Psoas muscle (tissue), 8 donors: ENCODE measurements around the gene CMTM7. TPM values are rescaled to one million over a fixed set of nuclear protein-coding genes. Genes with fewer than 3 reads are reported as not detected.

Experiments
- ATAC-seq, 4 donors: fragments of 200-7000 bp; cut with Tn5 transposase; one replicate each; pipeline ENCODE4 v1.9.1; 2020; ENCODE audit warnings: moderate library complexity in 3 of 4, mild to moderate bottlenecking in 2 of 4
- DNase-seq, 2 donors: peaks; one replicate each; pipeline ENCODE4 v3.0.0-alpha.2; 2020
- H3K27ac ChIP-seq: fragments of 200-600 bp; one replicate; pipeline ENCODE4 v1.8.0; 2022
- H3K27me3 ChIP-seq, 3 donors: fragments of 200-600 bp in 1 of 3; one replicate each; pipeline versions ENCODE4 v1.6.1 to v1.8.0; 2013 to 2022; ENCODE audit warnings: low read length in 2 of 3, mild to moderate bottlenecking in 2 of 3, moderate library complexity in 1 of 3; ENCODE audit not compliant: insufficient read depth in 3 of 3
- H3K36me3 ChIP-seq, 2 donors: fragments of 200-600 bp in 1 of 2; one replicate each; pipeline versions ENCODE4 v1.6.1 to v1.8.0; 2013 to 2022; ENCODE audit warnings: low read depth in 1 of 2, mild to moderate bottlenecking in 1 of 2, moderate library complexity in 1 of 2; ENCODE audit not compliant: insufficient read depth in 1 of 2
- H3K4me1 ChIP-seq: fragments of 200-600 bp; one replicate; pipeline ENCODE4 v1.8.0; 2022
- H3K4me3 ChIP-seq: fragments of 200-600 bp; one replicate; pipeline ENCODE4 v1.8.0; 2022; ENCODE audit warnings: mild to moderate bottlenecking
- H3K9me3 ChIP-seq: fragments of 200-600 bp; one replicate; pipeline ENCODE4 v1.8.0; 2022
- WGBS, 3 donors: extraction: QIAGEN DNeasy Blood & Tissue Kit; methylation state at CpG; one replicate each; pipeline versions ENCODE4 v1.1.6 to v1.1.7; 2013; 5-methylcytosine and 5-hydroxymethylcytosine counted together
- intact Hi-C, 2 donors: fragments of 100-400 bp; cut with DNase I; formaldehyde crosslinking; loops; one replicate each; pipeline versions ENCODE4 v1.11.0 to v1.14.2; 2022
- polyA plus RNA-seq, 3 donors: library from polyadenylated mRNA; stranded (reverse); fragments of 200-250 nt; gene quantifications; one replicate each; pipeline ENCODE4 v1.2.3, GENCODE V29; 2013
- total RNA-seq, 4 donors: library from RNA; stranded (reverse); fragmentation: NEBNext Ultra II Directional in 2 of 4; extraction: Animal tissue kit (Norgen Biotek cat#: 25700) in 2 of 4; gene quantifications; one replicate each; pipeline versions ENCODE4 v1.2.1 to v1.2.4, GENCODE V29; 2021 to 2023
- TF ChIP-seq, protein P1 (sequence below): fragments of 200-600 bp; IDR thresholded peaks from one replicate; pipeline ENCODE4 v1.8.0; 2022; ENCODE audit warnings: antibody characterized with exemption
- donor health status: healthy with polysubstance abuse.
- donor health status: DM: no; HTN: no; CAD: no; lungs with moderate emphysema.
- donor health status: Bipolar disorder and iron deficiency.
- donor health status: healthy.
- donor health status: DM: yes; HTN: yes; CAD: no.
- donor health status: DM: no; HTN: no; CAD: no.
- donor health status: DM: no; HTN: no; CAD: no.
- donor health status: DM: yes; HTN: yes; CAD: no.

The CMTM7 gene
- total and polyA plus RNA-seq, 7 donors = 0.65 to 18.5 (median 2.6) TPM

GRCh38 chr3:32448686-32449474, 57.2 kb downstream of the CMTM7 start:
- 46 to 63% (median 50%) methylated on average over 14 of the region's 14 CpGs for WGBS, 3 donors
- intact Hi-C loops = no loop called here
- no peaks in the 10 kb centered on the region for H3K9me3 ChIP-seq
- no peaks in the 10 kb centered on the region for H3K36me3 ChIP-seq
- H3K4me3 ChIP-seq = no peak overlapping the region
- TF ChIP-seq, protein P1, sequence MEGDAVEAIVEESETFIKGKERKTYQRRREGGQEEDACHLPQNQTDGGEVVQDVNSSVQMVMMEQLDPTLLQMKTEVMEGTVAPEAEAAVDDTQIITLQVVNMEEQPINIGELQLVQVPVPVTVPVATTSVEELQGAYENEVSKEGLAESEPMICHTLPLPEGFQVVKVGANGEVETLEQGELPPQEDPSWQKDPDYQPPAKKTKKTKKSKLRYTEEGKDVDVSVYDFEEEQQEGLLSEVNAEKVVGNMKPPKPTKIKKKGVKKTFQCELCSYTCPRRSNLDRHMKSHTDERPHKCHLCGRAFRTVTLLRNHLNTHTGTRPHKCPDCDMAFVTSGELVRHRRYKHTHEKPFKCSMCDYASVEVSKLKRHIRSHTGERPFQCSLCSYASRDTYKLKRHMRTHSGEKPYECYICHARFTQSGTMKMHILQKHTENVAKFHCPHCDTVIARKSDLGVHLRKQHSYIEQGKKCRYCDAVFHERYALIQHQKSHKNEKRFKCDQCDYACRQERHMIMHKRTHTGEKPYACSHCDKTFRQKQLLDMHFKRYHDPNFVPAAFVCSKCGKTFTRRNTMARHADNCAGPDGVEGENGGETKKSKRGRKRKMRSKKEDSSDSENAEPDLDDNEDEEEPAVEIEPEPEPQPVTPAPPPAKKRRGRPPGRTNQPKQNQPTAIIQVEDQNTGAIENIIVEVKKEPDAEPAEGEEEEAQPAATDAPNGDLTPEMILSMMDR = no peak
- no peak overlapping the region for H3K27ac ChIP-seq
- ATAC-seq (no peak), DNase-seq (no peak)
- H3K27me3 ChIP-seq = no peaks in the 10 kb centered on the region
- H3K4me1 ChIP-seq = no peaks in the 10 kb centered on the region

- H3K4me3 ChIP-seq = no peak overlapping the region
- 55 to 75% (median 67%) methylated on average over 3 of the region's 3 CpGs for WGBS, 3 donors
- H3K36me3 ChIP-seq = no peaks in the 10 kb centered on the region
- intact Hi-C loops = no loop called here
- no peak for DNase-seq
- no peaks in the 10 kb centered on the region for H3K4me1 ChIP-seq
- no peaks in the 10 kb centered on the region for H3K9me3 ChIP-seq
- TF ChIP-seq, protein P1 = no peak
- ATAC-seq = no peak
- H3K27ac ChIP-seq = no peak overlapping the region
- H3K27me3 ChIP-seq = no peaks in the 10 kb centered on the region
These were observed 58.0 kb downstream of the CMTM7 start for GRCh38 chr3:32449691-32450090.

DNA sequence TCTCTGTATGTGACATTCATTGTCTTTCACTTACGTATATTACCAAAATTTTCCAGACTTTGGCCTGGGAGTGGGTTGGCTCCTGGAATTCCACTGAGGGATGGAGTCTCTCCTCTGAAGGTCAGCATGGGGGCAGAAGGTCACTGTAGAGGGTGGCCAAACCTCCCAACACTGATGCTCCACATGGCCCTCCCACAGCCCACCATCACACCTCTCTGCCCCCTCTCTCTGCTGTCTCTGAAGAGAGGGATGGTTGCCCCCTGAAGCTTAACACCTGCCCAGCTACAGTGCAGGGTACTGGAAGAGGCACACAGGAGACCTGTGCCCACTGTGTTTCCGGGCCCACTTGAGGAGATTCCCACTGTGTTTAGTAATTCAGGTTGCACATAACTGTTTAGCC, 58.8 kb downstream of the CMTM7 start:
- intact Hi-C loops = no loop called here
- TF ChIP-seq, protein P1 = no peak
- Histone ChIP-seq H3K9me3 (no peaks in the 10 kb centered on the region), H3K4me1 (no peaks in the 10 kb centered on the region), H3K36me3 (no peaks in the 10 kb centered on the region), H3K4me3 (no peak overlapping the region), H3K27me3 (no peaks in the 10 kb centered on the region), H3K27ac (no peak overlapping the region)
- ATAC-seq = no peak
- 87 to 94% (median 91%) methylated on average over 2 of the region's 2 CpGs for WGBS, 3 donors
- DNase-seq = no peak

- WGBS, 3 donors = 93 to 94% (median 93%) methylated on average over 12 of the region's 12 CpGs
These were observed 59.5 kb downstream of the CMTM7 start for GRCh38 chr3:32450992-32451659.

More at GRCh38 chr3:32450992-32451659, 59.5 kb downstream of the CMTM7 start:
- no peaks in the 10 kb centered on the region for H3K9me3 ChIP-seq
- H3K4me3 ChIP-seq = no peak overlapping the region
- no peaks in the 10 kb centered on the region for H3K36me3 ChIP-seq
- no peaks in the 10 kb centered on the region for H3K27me3 ChIP-seq
- no peaks in the 10 kb centered on the region for H3K4me1 ChIP-seq
- H3K27ac ChIP-seq = no peak overlapping the region
- TF ChIP-seq, protein P1 = no peak
- DNase-seq (no peak), ATAC-seq (no peak)
- intact Hi-C loops = no loop called here
